Duodenal mucosa (tissue), 2 donors: ENCODE data around the gene SORCS2.

Experiments used
- H3K27ac ChIP-seq: one replicate; pipeline ENCODE4 v1.7.0; 2013; ENCODE audit warnings: low read depth, low read length
- H3K27me3 ChIP-seq, 2 donors: one replicate each; pipeline ENCODE4 v1.7.0; 2013; ENCODE audit warnings: low read length in 2 of 2, control low read depth in 1 of 2; ENCODE audit not compliant: insufficient read depth in 2 of 2, control insufficient read depth in 1 of 2
- H3K36me3 ChIP-seq, 2 donors: one replicate each; pipeline ENCODE4 v1.7.0; 2013; ENCODE audit warnings: low read length in 2 of 2, control low read depth in 1 of 2; ENCODE audit not compliant: insufficient read depth in 2 of 2, control insufficient read depth in 1 of 2
- H3K4me1 ChIP-seq, 2 donors: one replicate each; pipeline ENCODE4 v1.7.0; 2013; ENCODE audit warnings: low read length in 2 of 2, control low read depth in 1 of 2; ENCODE audit not compliant: insufficient read depth in 2 of 2, control insufficient read depth in 1 of 2
- H3K4me3 ChIP-seq, 2 donors: one replicate each; pipeline ENCODE4 v1.7.0; 2013; ENCODE audit warnings: low read length in 2 of 2, low read depth in 1 of 2
- H3K9ac ChIP-seq, 2 donors: one replicate each; pipeline ENCODE4 v1.7.0; 2013; ENCODE audit warnings: low read length in 2 of 2, low read depth in 1 of 2
- H3K9me3 ChIP-seq, 2 donors: one replicate each; pipeline ENCODE4 v1.7.0; 2013; ENCODE audit warnings: low read length in 2 of 2, control low read depth in 1 of 2; ENCODE audit not compliant: control insufficient read depth in 1 of 2

Gene SORCS2

GRCh38 chr4:7233601-7234000 is 41.3 kb downstream of the SORCS2 start:
- H3K27ac ChIP-seq: no peak overlapping the region
- H3K4me1 ChIP-seq: no peaks in the 10 kb centered on the region
- H3K4me3 ChIP-seq: no peak overlapping the region
- H3K36me3 ChIP-seq: no peaks in the 10 kb centered on the region
- no peak overlapping the region for H3K9ac ChIP-seq
- peaks cover 0 to 4% of the 10 kb centered on the region in 2 donors for H3K9me3 ChIP-seq
- no peaks in the 10 kb centered on the region for H3K27me3 ChIP-seq

GRCh38 chr4:7234355-7235029 is 42.2 kb downstream of the SORCS2 start:
- no peak overlapping the region for H3K4me3 ChIP-seq
- H3K9me3 ChIP-seq: peaks cover 0 to 6% of the 10 kb centered on the region in 2 donors
- H3K27ac ChIP-seq: no peak overlapping the region
- no peaks in the 10 kb centered on the region for H3K36me3 ChIP-seq
- H3K27me3 ChIP-seq: no peaks in the 10 kb centered on the region
- no peak overlapping the region for H3K9ac ChIP-seq
- no peaks in the 10 kb centered on the region for H3K4me1 ChIP-seq

- H3K4me3 ChIP-seq: no peak overlapping the region
- no peak overlapping the region for H3K27ac ChIP-seq
- no peaks in the 10 kb centered on the region for H3K36me3 ChIP-seq
- H3K4me1 ChIP-seq: no peaks in the 10 kb centered on the region
- no peak overlapping the region for H3K9ac ChIP-seq
- H3K27me3 ChIP-seq: no peaks in the 10 kb centered on the region
- peaks cover 0 to 6% of the 10 kb centered on the region in 2 donors for H3K9me3 ChIP-seq
Observed at GRCh38 chr4:7235030-7235380, 42.7 kb downstream of the SORCS2 start.

GRCh38 chr4:7236847-7237246 is 44.5 kb downstream of the SORCS2 start:
- Histone ChIP-seq H3K9ac (no peak overlapping the region), H3K27ac (no peak overlapping the region), H3K27me3 (no peaks in the 10 kb centered on the region), H3K4me3 (no peak overlapping the region), H3K36me3 (no peaks in the 10 kb centered on the region), H3K9me3 (peaks cover 0 to 6% of the 10 kb centered on the region in 2 donors), H3K4me1 (no peaks in the 10 kb centered on the region)

GRCh38 chr4:7237873-7238272 is 45.5 kb downstream of the SORCS2 start:
- Histone ChIP-seq H3K27ac (no peak overlapping the region), H3K9ac (no peak overlapping the region), H3K4me3 (no peak overlapping the region), H3K36me3 (no peaks in the 10 kb centered on the region), H3K9me3 (peaks cover 0 to 6% of the 10 kb centered on the region in 2 donors), H3K4me1 (no peaks in the 10 kb centered on the region), H3K27me3 (no peaks in the 10 kb centered on the region)

GRCh38 chr4:7238300-7238960 is 46.1 kb downstream of the SORCS2 start:
- Histone ChIP-seq H3K27me3 (no peaks in the 10 kb centered on the region), H3K27ac (no peak overlapping the region), H3K4me3 (no peak overlapping the region), H3K36me3 (no peaks in the 10 kb centered on the region), H3K4me1 (no peaks in the 10 kb centered on the region), H3K9me3 (peaks cover 0 to 6% of the 10 kb centered on the region in 2 donors), H3K9ac (no peak overlapping the region)

GRCh38 chr4:7239101-7239820 is 46.9 kb downstream of the SORCS2 start:
- Histone ChIP-seq H3K4me1 (no peaks in the 10 kb centered on the region), H3K9ac (no peak overlapping the region), H3K9me3 (peaks cover 0 to 6% of the 10 kb centered on the region in 2 donors), H3K27ac (no peak overlapping the region), H3K4me3 (no peak overlapping the region), H3K27me3 (no peaks in the 10 kb centered on the region), H3K36me3 (no peaks in the 10 kb centered on the region)

- Histone ChIP-seq H3K4me1 (no peaks in the 10 kb centered on the region), H3K36me3 (no peaks in the 10 kb centered on the region), H3K27me3 (no peaks in the 10 kb centered on the region), H3K27ac (no peak overlapping the region), H3K9ac (no peak overlapping the region), H3K4me3 (no peak overlapping the region), H3K9me3 (peaks cover 0 to 6% of the 10 kb centered on the region in 2 donors)
Observed at GRCh38 chr4:7239844-7240243, 47.5 kb downstream of the SORCS2 start.

GRCh38 chr4:7240306-7240705 is 48.0 kb downstream of the SORCS2 start:
- no peak overlapping the region for H3K4me3 ChIP-seq
- H3K9me3 ChIP-seq: peaks cover 0 to 6% of the 10 kb centered on the region in 2 donors
- H3K9ac ChIP-seq: no peak overlapping the region
- H3K4me1 ChIP-seq: no peaks in the 10 kb centered on the region
- H3K27ac ChIP-seq: no peak overlapping the region
- no peaks in the 10 kb centered on the region for H3K27me3 ChIP-seq
- H3K36me3 ChIP-seq: no peaks in the 10 kb centered on the region

- Histone ChIP-seq H3K27me3 (no peaks in the 10 kb centered on the region), H3K9me3 (peaks cover 0 to 6% of the 10 kb centered on the region in 2 donors), H3K4me1 (no peaks in the 10 kb centered on the region), H3K4me3 (no peak overlapping the region), H3K36me3 (no peaks in the 10 kb centered on the region), H3K27ac (no peak overlapping the region), H3K9ac (no peak overlapping the region)
Observed at GRCh38 chr4:7241597-7242125, 49.3 kb downstream of the SORCS2 start.
